HG03064 (cell line): Measurements from ENCODE around the gene ZNF772.

Experiments
- ATAC-seq: cut with Tn5 transposase; IDR thresholded peaks from one replicate; pipeline ENCODE4 v1.9.1; 2021; ENCODE audit warnings: low read depth; ENCODE audit not compliant: unreplicated experiment

ZNF772 gene

DNA sequence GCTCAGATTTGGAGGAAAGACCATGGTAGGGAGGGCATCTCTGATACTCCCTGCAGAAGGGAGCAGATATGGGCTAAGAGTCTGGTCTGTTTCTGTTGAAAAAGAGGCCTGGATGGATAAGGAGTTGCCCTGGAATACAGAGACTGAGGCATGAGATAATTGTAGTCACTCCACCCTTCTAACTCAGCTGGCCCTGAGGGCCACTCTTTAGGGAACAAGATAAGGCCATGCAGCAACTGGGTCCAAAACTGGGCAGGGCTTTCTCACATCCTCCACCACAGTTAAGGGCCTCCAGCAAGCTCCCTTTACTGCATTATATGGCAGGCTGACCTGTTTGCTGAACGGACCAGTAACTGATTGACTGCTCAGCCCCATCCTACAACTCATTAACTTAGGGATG is 40.9 kb downstream of the ZNF772 start:
- ATAC-seq: no peak

- ATAC-seq: peak; percentile 85
These were observed 42.0 kb downstream of the ZNF772 start, which contains the start of gene ZNF749 for GRCh38 chr19:57435062-57435978. TSS of gene ZNF749 (plus strand) at chr19:57435325. CDS start at chr19:57435579, 254 bp downstream.

GRCh38 chr19:57434386-57435061 is 42.8 kb downstream of the ZNF772 start:
- peak; percentile 8 for ATAC-seq

GRCh38 chr19:57421037-57421436 is 56.3 kb downstream of the ZNF772 start:
- ATAC-seq: no peak

GRCh38 chr19:57419439-57419838 is 57.9 kb downstream of the ZNF772 start:
- ATAC-seq: no peak
